ENCODE results near the gene GSN. TPM values are rescaled to one million over a fixed set of nuclear protein-coding genes. Genes with fewer than 3 reads are reported as not detected.

Gene GSN
- total and polyA plus RNA-seq, 9 of the 15 experiments (the other 6 are each of a cell fraction or from before 2014, with no cell fraction given) = 0.39 to 16.6 (median 8.2) TPM

GRCh38 chr9:121301881-121302286 lies 33.9 kb downstream of the GSN start:
- CTCF ChIA-PET (ENCODE audit: low intra/inter-chr PET ratio) = no interaction called here
- in situ Hi-C loops (cut with MboI) = no loop called here
- H3K9me1 ChIP-seq (ENCODE audit: control insufficient read depth, insufficient read depth, low read length) = no peaks in the 10 kb centered on the region
- TF ChIP-seq CEBPZ (IDR thresholded peaks at IDR 0.05; ENCODE audit: borderline replicate concordance, low read depth, low read length) = no peak
- TF ChIP-seq CBX8 (IDR thresholded peaks at IDR 0.05; ENCODE audit: borderline replicate concordance, extremely low read depth, low read depth, low read length, poor library complexity, severe bottlenecking) = no peak
- TF ChIP-seq ZBTB40 (IDR thresholded peaks at IDR 0.05) = no peak
- TF ChIP-seq ZBTB40 (CRISPR knock-in tag; IDR thresholded peaks at IDR 0.05) = no peak
- TF ChIP-seq PRMT5 (CRISPR knock-in tag; IDR thresholded peaks at IDR 0.05) = no peak
- TF ChIP-seq ZNF41 (CRISPR knock-in tag; conservative IDR thresholded peaks at IDR 0.05) = no peak
- TF ChIP-seq CCAR2 (IDR thresholded peaks at IDR 0.05; ENCODE audit: low read depth, low read length) = no peak
- TF ChIP-seq POLR2B (IDR thresholded peaks at IDR 0.05; ENCODE audit: low read depth, partially characterized antibody) = no peak
- TF ChIP-seq PPARD (CRISPR knock-in tag; IDR thresholded peaks at IDR 0.05) = no peak
- no peak for TF ChIP-seq HDAC1 (IDR thresholded peaks at IDR 0.05)

More at GRCh38 chr9:121301881-121302286, 33.9 kb downstream of the GSN start:
- POLR2A ChIA-PET = interaction anchor here (0.6 kb wide), 1 partner anchor 772 kb away, joined by 3 read pairs; no protein-coding TSS in a partner anchor
- ATAC-seq (no peak), FAIRE-seq (no peak), DNase-seq (ENCODE audit: extremely low read depth in 1 of 4, low spot score in 3 of 4) (no peak)
- intact Hi-C loops (cut with micrococcal nuclease) = no loop called here
- Histone ChIP-seq H3K79me2 (ENCODE audit: control insufficient read depth, insufficient read depth, low read length) (no peaks in the 10 kb centered on the region), H3K4me2 (ENCODE audit: insufficient read depth, low read length) (no peak overlapping the region), H3K36me3 (ENCODE audit: control insufficient read depth, insufficient read depth, low read length) (no peaks in the 10 kb centered on the region), H3K27me3 (ENCODE audit: control insufficient read depth in 2 of 2, insufficient read depth in 2 of 2, low read length in 2 of 2) (no peaks in the 10 kb centered on the region), H3K27ac (ENCODE audit: extremely low read depth, low read depth, low read length) (no peak overlapping the region), H3K4me3 (no peak overlapping the region), H3K9ac (ENCODE audit: insufficient read depth in 1 of 2, low read depth in 2 of 2, low read length in 2 of 2) (0 out of 4 replicates have a peak overlapping the region, but pooled peaks of 1 of the 2 experiments have one; percentile 47), H3K9me3 (replicated peaks; ENCODE audit: control insufficient read depth, insufficient read depth, low read depth, low read length) (no peaks in the 10 kb centered on the region), H2AFZ (ENCODE audit: low read depth, low read length) (no peak overlapping the region), H3K4me1 (replicated peaks in 1 of 2; ENCODE audit: control insufficient read depth in 2 of 2, insufficient read depth in 2 of 2, low read length in 2 of 2) (peaks cover 6 to 16% of the 10 kb centered on the region in 2 experiments; a peak in 4 of 5 replicates), H4K20me1 (replicated peaks; ENCODE audit: control insufficient read depth, insufficient read depth, low read length) (no peaks in the 10 kb centered on the region)
- WGBS (ENCODE audit: insufficient coverage, low coverage, missing lambda C conversion rate) = 38% methylated on average over 11 of the region's 11 CpGs
- no TSS peak for BruUV-seq (replicated peaks)

Measured in K562 (cell line).